CD14-positive monocyte (primary cell): ENCODE data around the gene TPD52L1. TPM values are rescaled to one million over a fixed set of nuclear protein-coding genes. Genes with fewer than 3 reads are reported as not detected.

ENCODE experiments used
- DNase-seq, 3 donors: peaks; one replicate each; pipeline ENCODE4 v3.0.0-alpha.2; 2011 to 2022
- H2AFZ ChIP-seq: 2 replicates; pipeline ENCODE4 v1.6.0; 2012; ENCODE audit warnings: mild to moderate bottlenecking, low read depth, low read length, inconsistent platforms; ENCODE audit not compliant: insufficient read depth, poor library complexity, severe bottlenecking
- H3K27ac ChIP-seq, 2 donors: 1 replicate in 1 of 2; 2 replicates in 1 of 2; pipeline ENCODE4 v1.5.1; 2012 to 2013; ENCODE audit warnings: low read length in 2 of 2, control low read depth in 1 of 2, inconsistent platforms in 1 of 2, low read depth in 1 of 2, mild to moderate bottlenecking in 1 of 2
- H3K27me3 ChIP-seq, 2 donors: one replicate each; pipeline versions ENCODE4 v1.6.0 to v1.6.1; 2011 to 2013; ENCODE audit warnings: low read length in 2 of 2; ENCODE audit not compliant: control insufficient read depth in 2 of 2, insufficient read depth in 2 of 2
- H3K36me3 ChIP-seq, 2 donors: replicated peaks in 1 of 2; 1 replicate in 1 of 2; 2 replicates in 1 of 2; pipeline versions ENCODE4 v1.5.1 to v1.6.1; 2012 to 2013; ENCODE audit warnings: low read length in 2 of 2, control low read depth in 1 of 2, inconsistent platforms in 1 of 2, mild to moderate bottlenecking in 1 of 2; ENCODE audit not compliant: insufficient read depth in 2 of 2, control insufficient read depth in 1 of 2
- H3K4me1 ChIP-seq, 2 donors: 1 replicate in 1 of 2; 2 replicates in 1 of 2; pipeline versions ENCODE4 v1.5.1 to v1.6.1; 2012 to 2013; ENCODE audit warnings: low read length in 2 of 2, control low read depth in 1 of 2, inconsistent platforms in 1 of 2, mild to moderate bottlenecking in 1 of 2, moderate library complexity in 1 of 2; ENCODE audit not compliant: insufficient read depth in 2 of 2, control insufficient read depth in 1 of 2
- H3K4me2 ChIP-seq: replicated peaks from 2 replicates; pipeline ENCODE3; 2012; ENCODE audit warnings: low read length, moderate library complexity, mild to moderate bottlenecking; ENCODE audit not compliant: poor library complexity, severe bottlenecking; ENCODE audit errors: extremely low read depth
- H3K4me3 ChIP-seq, 3 experiments: fragments of 200-600 bp in 1 of 3; sonication (generic) in 1 of 3; replicated peaks in 1 of 3; 1 replicate in 2 of 3; 2 replicates in 1 of 3; pipeline ENCODE4 v1.5.1; 2011 to 2013; ENCODE audit warnings: low read length in 3 of 3, mild to moderate bottlenecking in 3 of 3, control low read depth in 2 of 3, low read depth in 2 of 3, inconsistent platforms in 1 of 3, moderate library complexity in 1 of 3
- H3K79me2 ChIP-seq: 2 replicates; pipeline ENCODE4 v1.6.0; 2012; ENCODE audit warnings: mild to moderate bottlenecking, control low read depth, inconsistent platforms, low read length, moderate library complexity; ENCODE audit not compliant: insufficient read depth
- H3K9ac ChIP-seq: 2 replicates; pipeline ENCODE4 v1.6.0; 2017; ENCODE audit warnings: low read length, mild to moderate bottlenecking; ENCODE audit not compliant: insufficient read depth, poor library complexity, severe bottlenecking
- H3K9me3 ChIP-seq, 2 donors: replicated peaks in 1 of 2; 1 replicate in 1 of 2; 2 replicates in 1 of 2; pipeline versions ENCODE4 v1.5.1 to v1.6.1; 2012 to 2013; ENCODE audit warnings: low read length in 2 of 2, control low read depth in 1 of 2; ENCODE audit not compliant: control insufficient read depth in 1 of 2, insufficient read depth in 1 of 2
- H4K20me1 ChIP-seq: 2 replicates; pipeline ENCODE4 v1.6.0; 2012; ENCODE audit warnings: mild to moderate bottlenecking, low read length, control low read depth, moderate library complexity; ENCODE audit not compliant: insufficient read depth
- H3K27ac Mint-ChIP-seq, 7 donors: one replicate each; pipeline ENCODE4 v1.8.0; 2020; ENCODE audit warnings: mild to moderate bottlenecking in 7 of 7, mixed read lengths in 7 of 7, moderate library complexity in 6 of 7, inconsistent platforms in 2 of 7
- H3K27me3 Mint-ChIP-seq, 3 donors: one replicate each; pipeline ENCODE4 v1.8.0; 2021 to 2022; ENCODE audit warnings: low read depth in 3 of 3, mild to moderate bottlenecking in 3 of 3, mixed read lengths in 3 of 3, moderate library complexity in 3 of 3, inconsistent platforms in 1 of 3
- H3K36me3 Mint-ChIP-seq, 2 donors: one replicate each; pipeline ENCODE4 v1.8.0; 2020; ENCODE audit warnings: mixed read lengths in 2 of 2, inconsistent platforms in 1 of 2, mild to moderate bottlenecking in 1 of 2
- H3K4me1 Mint-ChIP-seq: one replicate; pipeline ENCODE4 v1.8.0; 2020; ENCODE audit warnings: mild to moderate bottlenecking, mixed read lengths
- H3K4me3 Mint-ChIP-seq, 2 donors: one replicate each; pipeline ENCODE4 v1.8.0; 2020; ENCODE audit warnings: mild to moderate bottlenecking in 2 of 2, mixed read lengths in 2 of 2, moderate library complexity in 1 of 2
- H3K9me3 Mint-ChIP-seq, 7 donors: one replicate each; pipeline ENCODE4 v1.8.0; 2020 to 2022; ENCODE audit warnings: mixed read lengths in 7 of 7, mild to moderate bottlenecking in 6 of 7, moderate library complexity in 6 of 7, inconsistent platforms in 2 of 7
- WGBS: methylation state at CpG from one replicate; pipeline ENCODE4 v1.1.5; 2013; ENCODE audit warnings: missing lambda C conversion rate; ENCODE audit not compliant: insufficient coverage; 5-methylcytosine and 5-hydroxymethylcytosine counted together
- intact Hi-C, 2 donors: fragments of 100-400 bp; cut with micrococcal nuclease; formaldehyde crosslinking; loops; one replicate each; pipeline versions ENCODE4 v1.15.0 to v1.15.1; 2023
- polyA plus RNA-seq, 3 donors: library from polyadenylated mRNA; depleted of rRNA in 1 of 3; unstranded in 2 of 3; stranded (reverse) in 1 of 3; fragments of 300-500 nt in 2 of 3; fragments of >200 nt in 1 of 3; fragmentation: Illumina TruSeq in 2 of 3; gene quantifications; 1 replicate in 2 of 3; 2 replicates in 1 of 3; pipeline ENCODE4 v1.2.3, GENCODE V29; 2012 to 2021
- TF ChIP-seq, protein P1 (sequence below): fragments of 200-600 bp; IDR thresholded peaks from one replicate; pipeline ENCODE4 v1.8.0; 2022; ENCODE audit warnings: antibody characterized with exemption, mild to moderate bottlenecking

The TPD52L1 gene
- polyA plus RNA-seq, 3 donors: not detected

DNA sequence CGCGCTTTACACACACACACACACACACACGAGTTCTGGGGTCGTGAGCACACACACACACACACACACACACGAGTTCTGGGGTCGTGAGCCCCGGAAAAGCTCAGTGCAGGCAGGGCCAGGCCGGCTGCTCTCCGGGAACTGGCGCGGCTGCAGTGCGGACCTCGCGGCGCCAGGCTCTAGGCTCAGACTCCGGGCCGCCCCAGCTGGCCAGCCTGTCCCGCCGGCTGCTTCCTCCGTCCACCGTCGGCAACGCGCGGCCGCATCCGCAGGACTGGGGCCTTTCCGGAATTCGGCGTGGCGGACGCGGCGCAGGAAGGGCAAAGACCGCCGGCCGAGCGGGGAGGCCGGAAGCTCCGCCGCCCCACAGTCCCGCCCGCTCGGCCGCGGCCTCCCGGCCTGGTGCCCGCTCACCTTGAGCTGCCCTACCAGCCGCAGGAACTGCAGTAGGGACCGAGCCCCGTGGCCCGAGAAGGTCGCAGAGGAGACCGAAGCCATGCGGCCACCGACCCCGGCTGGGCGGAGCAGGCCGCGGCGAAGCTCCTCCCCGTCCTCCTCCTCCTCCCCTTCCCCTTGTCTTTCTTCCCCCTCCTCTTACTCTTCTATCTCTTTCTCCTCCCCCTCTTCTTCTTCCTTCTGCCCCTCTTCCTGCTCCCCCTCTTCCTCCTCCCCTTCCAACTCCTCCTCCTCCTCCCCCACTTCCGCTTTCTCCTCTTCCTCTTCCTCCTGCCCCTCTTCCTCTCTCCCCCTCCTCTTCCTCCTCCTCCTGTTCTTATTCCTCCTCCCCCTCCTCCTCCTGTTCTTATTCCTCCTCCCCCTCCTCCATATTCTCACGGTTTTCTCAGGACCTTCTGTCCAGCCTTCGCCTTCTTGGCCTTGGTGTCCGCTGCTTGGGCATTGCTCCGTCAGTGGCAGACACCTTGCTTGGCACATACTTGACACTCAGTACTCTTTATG, 148.1 kb downstream of the TPD52L1 start, which contains the start of gene HDDC2:
Gene HDDC2, minus strand, starts transcription at position 533 of the 957 bp plus-strand sequence. Its CDS starts 35 bp downstream, at position 498.
- DNase-seq: peak; percentile 42 to 69 (median 60)
- peak within 1 kb of the TSS; percentile 71 to 95 (median 88) for H3K27ac Mint-ChIP-seq
- H3K9ac ChIP-seq: peak within 1 kb of the TSS; percentile 79
- peaks cover 0 to 3% of the 10 kb centered on the region in 2 donors for H3K27me3 ChIP-seq
- peaks cover 15 to 17% of the 10 kb centered on the region in 2 donors for H3K4me1 ChIP-seq
- H4K20me1 ChIP-seq: no peaks in the 10 kb centered on the region
- H3K36me3 Mint-ChIP-seq: peaks cover 27 to 30% of the 10 kb centered on the region in 2 donors
- no peaks in the 10 kb centered on the region for H3K79me2 ChIP-seq
- peak within 1 kb of the TSS; percentile 66 to 93 (median 85) for H3K4me3 ChIP-seq
- intact Hi-C loops: no loop called here
- peak within 1 kb of the TSS; percentile 92 for H2AFZ ChIP-seq
- H3K9me3 Mint-ChIP-seq: peaks cover 0 to 5% (median 0%) of the 10 kb centered on the region in 7 donors
- WGBS: 3% methylated on average over 62 of the region's 67 CpGs
- peaks cover 19 to 22% of the 10 kb centered on the region in 2 donors for H3K36me3 ChIP-seq
- peak within 1 kb of the TSS; percentile 87 to 95 for H3K4me3 Mint-ChIP-seq
- TF ChIP-seq, protein P1, sequence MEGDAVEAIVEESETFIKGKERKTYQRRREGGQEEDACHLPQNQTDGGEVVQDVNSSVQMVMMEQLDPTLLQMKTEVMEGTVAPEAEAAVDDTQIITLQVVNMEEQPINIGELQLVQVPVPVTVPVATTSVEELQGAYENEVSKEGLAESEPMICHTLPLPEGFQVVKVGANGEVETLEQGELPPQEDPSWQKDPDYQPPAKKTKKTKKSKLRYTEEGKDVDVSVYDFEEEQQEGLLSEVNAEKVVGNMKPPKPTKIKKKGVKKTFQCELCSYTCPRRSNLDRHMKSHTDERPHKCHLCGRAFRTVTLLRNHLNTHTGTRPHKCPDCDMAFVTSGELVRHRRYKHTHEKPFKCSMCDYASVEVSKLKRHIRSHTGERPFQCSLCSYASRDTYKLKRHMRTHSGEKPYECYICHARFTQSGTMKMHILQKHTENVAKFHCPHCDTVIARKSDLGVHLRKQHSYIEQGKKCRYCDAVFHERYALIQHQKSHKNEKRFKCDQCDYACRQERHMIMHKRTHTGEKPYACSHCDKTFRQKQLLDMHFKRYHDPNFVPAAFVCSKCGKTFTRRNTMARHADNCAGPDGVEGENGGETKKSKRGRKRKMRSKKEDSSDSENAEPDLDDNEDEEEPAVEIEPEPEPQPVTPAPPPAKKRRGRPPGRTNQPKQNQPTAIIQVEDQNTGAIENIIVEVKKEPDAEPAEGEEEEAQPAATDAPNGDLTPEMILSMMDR: no peak
- no peaks in the 10 kb centered on the region for H3K9me3 ChIP-seq
- H3K4me2 ChIP-seq: peak within 1 kb of the TSS; percentile 83
- peaks cover 31% of the 10 kb centered on the region for H3K4me1 Mint-ChIP-seq
- peaks cover 3 to 7% (median 6%) of the 10 kb centered on the region in 3 donors for H3K27me3 Mint-ChIP-seq
- H3K27ac ChIP-seq: peak within 1 kb of the TSS; percentile 64 to 78

DNA sequence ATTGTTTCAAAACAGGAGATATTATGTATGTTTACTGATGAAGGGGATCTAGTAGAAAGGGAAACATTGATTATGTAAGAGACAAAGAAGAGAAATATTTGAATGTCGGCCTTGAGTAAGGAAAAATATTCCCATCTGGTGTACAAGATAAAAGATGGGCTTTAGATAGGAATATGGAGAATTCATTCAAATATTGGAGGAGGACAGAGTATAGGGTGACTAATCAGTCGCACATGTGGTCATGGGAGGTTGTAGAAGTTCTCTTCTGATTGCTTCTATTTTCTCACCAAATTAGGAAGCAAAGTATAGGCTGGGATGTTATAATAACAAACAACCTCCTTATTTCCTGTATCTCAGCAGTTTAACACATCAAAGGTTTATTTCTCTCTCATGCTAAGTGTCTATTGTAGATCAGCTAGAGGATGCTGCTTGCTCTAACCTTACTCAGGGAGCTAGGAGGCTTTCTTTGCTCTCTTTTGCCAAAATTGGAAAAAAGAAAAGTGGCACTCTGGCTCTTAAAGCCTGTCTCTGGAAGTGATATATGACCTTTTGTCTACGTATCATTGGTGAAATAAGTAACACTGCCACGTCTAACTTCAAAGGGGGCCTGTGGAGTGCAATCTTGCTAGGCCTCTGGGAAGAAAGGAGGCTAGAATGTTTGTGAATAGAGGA, 149.4 kb downstream of the TPD52L1 start:
- Histone ChIP-seq H3K4me1 (peaks cover 15 to 17% of the 10 kb centered on the region in 2 donors), H3K4me2 (no peak overlapping the region), H3K9me3 (no peaks in the 10 kb centered on the region), H3K36me3 (peaks cover 7 to 9% of the 10 kb centered on the region in 2 donors), H3K27me3 (peaks cover 4 to 6% of the 10 kb centered on the region in 2 donors), H3K27ac (no peak overlapping the region), H3K9ac (no peak overlapping the region), H4K20me1 (no peaks in the 10 kb centered on the region), H3K79me2 (no peaks in the 10 kb centered on the region), H3K4me3 (no peak overlapping the region), H2AFZ (no peak overlapping the region)
- intact Hi-C loops: no loop called here
- WGBS: 89% methylated on average over 2 of the region's 4 CpGs
- Mint-ChIP-seq H3K9me3 (peaks cover 0 to 5% (median 0%) of the 10 kb centered on the region in 7 donors), H3K4me3 (no peak overlapping the region), H3K36me3 (peaks cover 18 to 20% of the 10 kb centered on the region in 2 donors), H3K27ac (peak overlapping the region in 1 of 7 donors; percentile 15), H3K27me3 (peaks cover 3 to 7% (median 7%) of the 10 kb centered on the region in 3 donors), H3K4me1 (peaks cover 31% of the 10 kb centered on the region)
- DNase-seq: peak in 1 of 3 donors; percentile 10
- TF ChIP-seq, protein P1: no peak
